ENCODE data around the gene ADARB2. TPM values are rescaled to one million over a fixed set of nuclear protein-coding genes. Genes with fewer than 3 reads are reported as not detected.

The ADARB2 gene
- total and polyA plus RNA-seq, 8 donors = 0.34 to 24.7 (median 3.2) TPM

DNA sequence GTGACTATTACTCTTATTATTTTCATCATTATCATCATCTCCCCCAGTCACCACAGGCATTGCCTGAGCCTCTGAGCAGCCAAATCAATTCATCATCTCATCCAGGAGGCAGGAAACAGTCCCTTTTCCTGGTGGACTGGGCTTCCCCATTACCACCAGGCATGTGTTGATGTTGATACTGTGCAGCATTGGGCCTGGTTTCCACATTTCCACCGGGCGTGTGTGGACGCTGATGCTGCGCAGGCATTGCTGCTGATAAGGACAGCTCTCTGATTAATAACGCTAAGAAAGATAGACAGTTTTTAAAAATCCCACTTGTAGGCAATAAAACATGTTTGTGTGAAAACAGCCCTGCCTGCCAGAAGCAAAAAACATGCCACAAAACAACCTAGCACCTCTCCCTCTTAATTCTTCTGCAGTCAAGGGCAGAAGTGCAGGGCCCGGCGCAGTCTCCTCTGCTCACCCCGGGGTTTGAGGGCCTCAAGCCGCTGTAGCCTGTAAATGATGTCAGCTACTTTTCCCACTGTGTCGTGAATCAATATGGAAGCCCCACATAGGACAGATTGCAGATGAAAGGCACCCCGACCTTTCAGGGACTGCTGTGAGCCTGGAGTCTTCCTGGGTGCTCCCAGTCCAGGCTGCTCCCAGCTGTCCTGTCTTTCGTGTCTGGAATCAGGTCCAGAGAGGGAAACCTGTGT lies 465.1 kb downstream of the ADARB2 start:
- Histone ChIP-seq H3K27me3 (no peaks in the 10 kb centered on the region), H3K9me3 (no peaks in the 10 kb centered on the region), H3K4me3 (no peak overlapping the region), H3K27ac (no peak overlapping the region), H3K4me1 (no peaks in the 10 kb centered on the region), H3K36me3 (no peaks in the 10 kb centered on the region)
- intact Hi-C loops (cut with DNase I) = no loop called here
- ATAC-seq (no peak), DNase-seq (no peak), FAIRE-seq (no peak)
- TF ChIP-seq, protein P1, sequence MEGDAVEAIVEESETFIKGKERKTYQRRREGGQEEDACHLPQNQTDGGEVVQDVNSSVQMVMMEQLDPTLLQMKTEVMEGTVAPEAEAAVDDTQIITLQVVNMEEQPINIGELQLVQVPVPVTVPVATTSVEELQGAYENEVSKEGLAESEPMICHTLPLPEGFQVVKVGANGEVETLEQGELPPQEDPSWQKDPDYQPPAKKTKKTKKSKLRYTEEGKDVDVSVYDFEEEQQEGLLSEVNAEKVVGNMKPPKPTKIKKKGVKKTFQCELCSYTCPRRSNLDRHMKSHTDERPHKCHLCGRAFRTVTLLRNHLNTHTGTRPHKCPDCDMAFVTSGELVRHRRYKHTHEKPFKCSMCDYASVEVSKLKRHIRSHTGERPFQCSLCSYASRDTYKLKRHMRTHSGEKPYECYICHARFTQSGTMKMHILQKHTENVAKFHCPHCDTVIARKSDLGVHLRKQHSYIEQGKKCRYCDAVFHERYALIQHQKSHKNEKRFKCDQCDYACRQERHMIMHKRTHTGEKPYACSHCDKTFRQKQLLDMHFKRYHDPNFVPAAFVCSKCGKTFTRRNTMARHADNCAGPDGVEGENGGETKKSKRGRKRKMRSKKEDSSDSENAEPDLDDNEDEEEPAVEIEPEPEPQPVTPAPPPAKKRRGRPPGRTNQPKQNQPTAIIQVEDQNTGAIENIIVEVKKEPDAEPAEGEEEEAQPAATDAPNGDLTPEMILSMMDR (IDR thresholded peaks at IDR 0.05) = no peak
- 69 to 77% methylated on average over 12 of the region's 12 CpGs for WGBS, 2 donors

DNA sequence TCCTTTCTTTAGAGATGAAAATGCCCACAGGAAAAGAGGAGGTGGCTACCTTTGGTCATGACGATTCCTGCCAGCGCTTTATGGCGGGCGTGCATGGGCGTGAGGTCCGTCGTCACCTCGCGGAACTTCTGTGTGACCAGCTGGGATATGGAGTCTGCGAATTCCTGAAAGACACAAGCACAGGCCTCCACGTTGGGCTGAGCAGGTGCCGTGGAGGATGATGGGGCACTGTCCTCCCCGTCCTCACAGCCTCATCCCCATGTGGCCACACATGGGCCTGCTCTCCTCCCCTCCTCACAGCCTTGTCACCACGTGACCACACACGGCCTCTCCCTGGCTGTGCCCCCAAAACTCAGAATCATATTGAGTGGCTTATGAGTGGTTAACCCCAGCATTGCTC lies 466.4 kb downstream of the ADARB2 start:
- no peaks in the 10 kb centered on the region for H3K9me3 ChIP-seq
- H3K27me3 ChIP-seq = no peaks in the 10 kb centered on the region
- DNase-seq = no peak
- no peaks in the 10 kb centered on the region for H3K4me1 ChIP-seq
- intact Hi-C loops (cut with DNase I) = no loop called here
- no peaks in the 10 kb centered on the region for H3K36me3 ChIP-seq
- TF ChIP-seq, protein P1 (IDR thresholded peaks at IDR 0.05) = no peak
- 79 to 87% methylated on average over 15 of the region's 15 CpGs for WGBS, 2 donors
- H3K4me3 ChIP-seq = no peak overlapping the region
- no peak overlapping the region for H3K27ac ChIP-seq
- ATAC-seq = no peak
- FAIRE-seq = no peak

DNA sequence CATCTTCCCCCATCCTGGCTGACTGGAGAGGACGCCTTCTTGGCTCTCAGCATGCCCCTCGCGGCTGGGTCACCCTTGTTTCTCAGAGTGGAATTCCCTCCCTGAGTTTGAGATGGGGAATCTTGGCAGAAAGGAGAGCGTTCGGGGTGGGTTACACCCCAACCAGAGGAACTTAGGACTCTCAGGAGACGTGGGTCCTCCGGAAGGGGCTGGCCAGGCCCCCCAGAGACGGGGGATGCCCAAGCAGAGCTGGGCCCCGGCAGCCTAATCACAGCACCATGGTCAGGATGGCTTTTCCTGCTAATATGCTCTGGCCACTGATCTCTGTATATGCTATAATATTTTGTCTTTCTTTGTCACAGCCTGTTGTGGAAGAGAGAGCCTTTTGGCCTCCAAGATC lies 466.8 kb downstream of the ADARB2 start:
- H3K9me3 ChIP-seq = no peaks in the 10 kb centered on the region
- no peaks in the 10 kb centered on the region for H3K36me3 ChIP-seq
- no peaks in the 10 kb centered on the region for H3K4me1 ChIP-seq
- TF ChIP-seq, protein P1 (IDR thresholded peaks at IDR 0.05) = no peak
- H3K4me3 ChIP-seq = no peak overlapping the region
- WGBS, 2 donors = 63 to 71% methylated on average over 9 of the region's 9 CpGs
- intact Hi-C loops (cut with DNase I) = no loop called here
- H3K27me3 ChIP-seq = no peaks in the 10 kb centered on the region
- DNase-seq (no peak), FAIRE-seq (no peak), ATAC-seq (no peak)
- H3K27ac ChIP-seq = no peak overlapping the region

DNA sequence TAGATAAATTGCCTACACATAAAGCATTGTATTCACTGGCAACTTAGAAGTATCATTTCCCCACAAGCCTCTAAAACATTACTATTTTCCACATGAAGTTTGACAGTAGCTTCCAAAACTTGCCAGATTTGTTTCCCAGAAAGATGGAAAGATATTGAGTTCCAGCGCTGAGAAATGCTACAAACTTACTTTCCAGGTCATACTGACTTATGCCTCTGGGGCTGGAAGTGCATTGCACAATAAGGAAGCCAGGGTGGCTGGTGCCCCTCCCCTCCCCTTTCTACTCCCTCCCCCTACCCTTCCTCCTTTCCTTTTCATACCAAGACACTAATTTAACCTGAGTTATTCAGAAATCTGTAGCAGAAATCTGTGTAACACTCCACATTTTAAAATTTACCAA lies 468.5 kb downstream of the ADARB2 start:
- TF ChIP-seq, protein P1 (IDR thresholded peaks at IDR 0.05) = no peak
- 22 to 48% methylated on average over 1 of the region's 1 CpG for WGBS, 2 donors
- Histone ChIP-seq H3K4me1 (no peaks in the 10 kb centered on the region), H3K9me3 (no peaks in the 10 kb centered on the region), H3K27ac (no peak overlapping the region), H3K27me3 (no peaks in the 10 kb centered on the region), H3K36me3 (no peaks in the 10 kb centered on the region), H3K4me3 (no peak overlapping the region)
- FAIRE-seq = no peak
- no peak for ATAC-seq
- DNase-seq = no peak
- intact Hi-C loops (cut with DNase I) = no loop called here

DNA sequence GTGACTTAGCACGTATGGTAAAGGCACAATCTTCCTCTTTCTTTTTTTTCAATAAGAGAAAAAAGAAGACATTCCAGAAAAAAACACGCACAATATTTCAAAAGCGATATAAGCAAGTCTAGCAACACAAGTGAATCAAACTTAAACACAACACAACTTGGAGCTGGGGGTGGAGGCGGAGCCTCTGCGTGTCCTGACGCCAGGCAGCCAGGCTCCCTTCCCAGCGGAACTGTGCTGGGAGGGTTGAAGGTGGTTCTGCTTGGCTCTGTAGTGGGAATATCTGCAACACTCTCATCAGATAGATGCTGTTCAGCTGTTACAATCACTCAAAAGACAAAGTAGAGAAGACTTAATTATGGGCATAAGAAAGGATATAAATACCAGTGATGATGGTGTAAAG lies 469.8 kb downstream of the ADARB2 start:
- DNase-seq (no peak), FAIRE-seq (no peak), ATAC-seq (no peak)
- TF ChIP-seq, protein P1 (IDR thresholded peaks at IDR 0.05) = no peak
- 59 to 63% methylated on average over 7 of the region's 7 CpGs for WGBS, 2 donors
- no peak overlapping the region for H3K4me3 ChIP-seq
- no peaks in the 10 kb centered on the region for H3K9me3 ChIP-seq
- no peak overlapping the region for H3K27ac ChIP-seq
- no peaks in the 10 kb centered on the region for H3K27me3 ChIP-seq
- intact Hi-C loops (cut with DNase I) = no loop called here
- H3K4me1 ChIP-seq = no peaks in the 10 kb centered on the region
- no peaks in the 10 kb centered on the region for H3K36me3 ChIP-seq
